ENCODE data around the gene SH3D21. TPM values are rescaled to one million over a fixed set of nuclear protein-coding genes. Genes with fewer than 3 reads are reported as not detected.

Gene SH3D21
- total and polyA plus RNA-seq, 11 donors = 0.38 to 3.1 (median 1.4) TPM

DNA sequence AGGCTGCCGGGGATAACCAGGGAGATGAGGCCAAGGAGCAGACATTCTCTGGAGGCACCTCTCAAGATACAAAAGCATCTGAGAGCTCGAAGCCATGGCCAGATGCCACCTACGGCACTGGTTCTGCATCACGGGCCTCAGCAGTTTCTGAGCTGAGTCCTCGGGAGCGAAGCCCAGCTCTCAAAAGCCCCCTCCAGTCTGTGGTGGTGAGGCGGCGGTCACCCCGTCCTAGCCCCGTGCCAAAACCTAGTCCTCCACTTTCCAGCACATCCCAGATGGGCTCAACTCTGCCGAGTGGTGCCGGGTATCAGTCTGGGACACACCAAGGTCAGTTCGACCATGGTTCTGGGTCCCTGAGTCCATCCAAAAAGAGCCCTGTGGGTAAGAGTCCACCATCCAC lies 19.4 kb upstream of the SH3D21 start:
- H3K36me3 ChIP-seq = peaks cover 0 to 97% (median 91%) of the 10 kb centered on the region in 9 donors
- H3K27ac ChIP-seq = peak overlapping the region in 4 of 12 donors; percentile 16 to 58 (median 42)
- ATAC-seq (peak in 1 of 4 donors; percentile 35), DNase-seq (no peak)
- peaks cover 0 to 67% (median 34%) of the 10 kb centered on the region in 12 donors for H3K4me1 ChIP-seq
- TF ChIP-seq, protein P1, sequence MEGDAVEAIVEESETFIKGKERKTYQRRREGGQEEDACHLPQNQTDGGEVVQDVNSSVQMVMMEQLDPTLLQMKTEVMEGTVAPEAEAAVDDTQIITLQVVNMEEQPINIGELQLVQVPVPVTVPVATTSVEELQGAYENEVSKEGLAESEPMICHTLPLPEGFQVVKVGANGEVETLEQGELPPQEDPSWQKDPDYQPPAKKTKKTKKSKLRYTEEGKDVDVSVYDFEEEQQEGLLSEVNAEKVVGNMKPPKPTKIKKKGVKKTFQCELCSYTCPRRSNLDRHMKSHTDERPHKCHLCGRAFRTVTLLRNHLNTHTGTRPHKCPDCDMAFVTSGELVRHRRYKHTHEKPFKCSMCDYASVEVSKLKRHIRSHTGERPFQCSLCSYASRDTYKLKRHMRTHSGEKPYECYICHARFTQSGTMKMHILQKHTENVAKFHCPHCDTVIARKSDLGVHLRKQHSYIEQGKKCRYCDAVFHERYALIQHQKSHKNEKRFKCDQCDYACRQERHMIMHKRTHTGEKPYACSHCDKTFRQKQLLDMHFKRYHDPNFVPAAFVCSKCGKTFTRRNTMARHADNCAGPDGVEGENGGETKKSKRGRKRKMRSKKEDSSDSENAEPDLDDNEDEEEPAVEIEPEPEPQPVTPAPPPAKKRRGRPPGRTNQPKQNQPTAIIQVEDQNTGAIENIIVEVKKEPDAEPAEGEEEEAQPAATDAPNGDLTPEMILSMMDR (IDR thresholded peaks at IDR 0.05) = no peak
- no peak for TF ChIP-seq POLR2A (IDR thresholded peaks at IDR 0.05)
- WGBS, 4 donors = 73 to 85% (median 80%) methylated on average over 13 of the region's 13 CpGs
- no peak overlapping the region for H3K4me3 ChIP-seq
- H3K27me3 ChIP-seq = no peaks in the 10 kb centered on the region
- intact Hi-C loops (cut with DNase I) = loop anchor here in 9 of 10 donors (2.0 to 10.0 kb wide), 7 partner anchors 52 to 190 kb away; partner anchors contain the start of genes THRAP3 (in 3 of the 9) and TRAPPC3 (in 1 of the 9)
- H3K9me3 ChIP-seq = no peaks in the 10 kb centered on the region

DNA sequence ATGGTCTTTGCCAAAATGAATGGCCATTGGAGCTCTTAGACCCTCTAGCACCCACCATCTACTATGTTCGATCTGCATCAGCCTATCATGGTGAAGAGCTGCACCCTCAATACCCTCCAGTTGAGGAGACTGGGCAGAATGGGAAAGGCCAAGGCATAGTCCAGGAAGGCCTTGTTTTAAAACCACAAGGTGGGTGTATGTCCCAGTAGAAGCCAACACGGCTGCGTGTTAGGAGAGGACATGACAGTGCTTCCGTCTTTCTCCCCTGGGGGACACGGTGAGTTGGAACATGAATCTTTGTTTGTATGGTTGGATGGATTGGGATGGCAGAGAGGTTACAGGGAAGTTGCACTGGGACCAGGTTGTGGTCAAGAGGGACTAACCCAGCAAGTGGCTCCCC lies 18.6 kb upstream of the SH3D21 start:
- H3K27me3 ChIP-seq = no peaks in the 10 kb centered on the region
- DNase-seq (no peak), ATAC-seq (no peak)
- H3K4me3 ChIP-seq = no peak overlapping the region
- no peaks in the 10 kb centered on the region for H3K9me3 ChIP-seq
- H3K36me3 ChIP-seq = peaks cover 0 to 99% (median 94%) of the 10 kb centered on the region in 9 donors
- peak overlapping the region in 6 of 12 donors; percentile 6 to 58 (median 26) for H3K27ac ChIP-seq
- TF ChIP-seq, protein P1 (IDR thresholded peaks at IDR 0.05) = no peak
- TF ChIP-seq POLR2A (IDR thresholded peaks at IDR 0.05) = no peak
- intact Hi-C loops (cut with DNase I) = loop anchor here in 9 of 10 donors (2.0 to 10.0 kb wide), 7 partner anchors 53 to 190 kb away; partner anchors contain the start of genes THRAP3 (in 3 of the 9) and TRAPPC3 (in 1 of the 9)
- WGBS, 4 donors = 46 to 73% (median 69%) methylated on average over 5 of the region's 5 CpGs
- peaks cover 0 to 61% (median 32%) of the 10 kb centered on the region in 12 donors for H3K4me1 ChIP-seq

DNA sequence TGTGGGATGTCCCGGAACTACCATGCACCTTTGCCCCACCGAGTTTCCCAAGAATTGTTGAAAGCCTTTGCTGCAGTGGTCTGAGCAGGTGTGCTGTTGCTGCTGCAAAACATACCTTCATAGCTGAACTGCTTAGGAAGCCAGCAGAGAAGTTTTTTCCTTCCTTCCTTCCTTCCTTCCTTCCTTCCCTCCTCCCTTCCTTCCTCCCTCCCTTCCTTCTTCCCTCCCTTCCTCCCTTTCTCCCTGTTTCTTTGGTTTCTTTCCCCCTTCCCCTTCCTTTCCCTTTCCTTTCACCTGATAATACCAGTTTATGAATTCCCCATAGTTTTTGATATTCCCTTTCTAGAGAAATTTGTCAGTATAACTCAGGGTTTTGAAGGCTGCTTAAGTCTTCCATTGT lies 10.8 kb upstream of the SH3D21 start:
- peaks cover 0 to 98% (median 91%) of the 10 kb centered on the region in 9 donors for H3K36me3 ChIP-seq
- 74 to 94% (median 88%) methylated on average over 2 of the region's 2 CpGs for WGBS, 4 donors
- H3K27ac ChIP-seq = no peak overlapping the region
- no peaks in the 10 kb centered on the region for H3K9me3 ChIP-seq
- H3K4me1 ChIP-seq = peaks cover 0 to 16% (median 8%) of the 10 kb centered on the region in 12 donors
- intact Hi-C loops (cut with DNase I) = loop anchor here in 1 of 10 donors (10.0 kb wide), 1 partner anchor 191 kb away; no protein-coding TSS in a partner anchor
- no peaks in the 10 kb centered on the region for H3K27me3 ChIP-seq
- ATAC-seq (no peak), DNase-seq (no peak)
- no peak overlapping the region for H3K4me3 ChIP-seq
- TF ChIP-seq, protein P1 (IDR thresholded peaks at IDR 0.05) = no peak
- TF ChIP-seq POLR2A (IDR thresholded peaks at IDR 0.05) = no peak

DNA sequence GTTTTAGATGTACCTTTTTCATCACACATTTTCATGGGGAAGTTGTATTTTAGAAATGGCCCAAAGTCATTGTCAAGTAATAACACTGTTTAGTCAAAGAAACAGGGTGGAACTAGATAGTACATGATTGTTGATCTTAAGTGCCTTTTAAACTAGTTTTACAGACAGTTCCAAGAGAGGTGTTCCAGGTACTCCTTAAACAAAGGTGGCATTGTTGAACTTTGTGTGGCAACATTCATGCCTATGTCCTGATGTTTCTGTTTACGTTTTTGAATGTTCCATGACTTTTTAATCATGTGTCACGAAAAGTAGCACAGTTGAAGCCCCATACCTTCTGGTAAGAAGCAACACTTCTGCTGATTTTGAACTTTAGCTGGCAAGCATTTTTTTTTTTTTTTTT lies 9.1 kb upstream of the SH3D21 start:
- no peaks in the 10 kb centered on the region for H3K27me3 ChIP-seq
- H3K36me3 ChIP-seq = peaks cover 0 to 98% (median 91%) of the 10 kb centered on the region in 9 donors
- H3K9me3 ChIP-seq = no peaks in the 10 kb centered on the region
- H3K27ac ChIP-seq = no peak overlapping the region
- TF ChIP-seq, protein P1 (IDR thresholded peaks at IDR 0.05) = no peak
- no peak for TF ChIP-seq POLR2A (IDR thresholded peaks at IDR 0.05)
- intact Hi-C loops (cut with DNase I) = loop anchor here in 1 of 10 donors (10.0 kb wide), 1 partner anchor 192 kb away; no protein-coding TSS in a partner anchor
- DNase-seq (no peak), ATAC-seq (no peak)
- H3K4me1 ChIP-seq = peaks cover 0 to 14% (median 6%) of the 10 kb centered on the region in 12 donors
- 81 to 93% (median 89%) methylated on average over 2 of the region's 2 CpGs for WGBS, 4 donors
- H3K4me3 ChIP-seq = no peak overlapping the region
